Kidney (tissue), 14 donors: Measurements from ENCODE around the gene ZNF324B. TPM values are rescaled to one million over a fixed set of nuclear protein-coding genes. Genes with fewer than 3 reads are reported as not detected.

ENCODE experiments used
- DNase-seq, 5 donors: peaks; one replicate each; pipeline ENCODE4 v3.0.0-alpha.2; 2013 to 2020
- FAIRE-seq: peaks from 2 replicates; lab custom pipeline; 2012; peaks lifted over from hg19 to GRCh38; lab: Jason Lieb, UNC
- H3K27ac ChIP-seq, 2 donors: one replicate each; pipeline ENCODE4 v1.7.0; 2013; ENCODE audit warnings: low read depth in 2 of 2, low read length in 2 of 2, inconsistent platforms in 1 of 2
- H3K27me3 ChIP-seq: one replicate; pipeline ENCODE4 v1.7.1; 2013; ENCODE audit warnings: low read length, inconsistent platforms; ENCODE audit not compliant: control insufficient read depth, insufficient read depth
- H3K36me3 ChIP-seq, 3 donors: one replicate each; pipeline versions ENCODE4 v1.7.0 to v1.7.1; 2013; ENCODE audit warnings: low read length in 3 of 3, control low read depth in 1 of 3, inconsistent platforms in 1 of 3; ENCODE audit not compliant: insufficient read depth in 3 of 3, control insufficient read depth in 2 of 3
- H3K4me1 ChIP-seq, 3 donors: one replicate each; pipeline versions ENCODE4 v1.7.0 to v1.7.1; 2013; ENCODE audit warnings: low read length in 3 of 3, inconsistent platforms in 1 of 3, low read depth in 1 of 3; ENCODE audit not compliant: control insufficient read depth in 2 of 3, insufficient read depth in 2 of 3
- H3K4me3 ChIP-seq, 3 donors: one replicate each; pipeline versions ENCODE4 v1.7.0 to v1.8.1; 2013; ENCODE audit warnings: low read length in 3 of 3, control low read depth in 1 of 3, inconsistent platforms in 1 of 3
- H3K9ac ChIP-seq, 3 donors: one replicate each; pipeline versions ENCODE4 v1.7.0 to v1.7.1; 2013; ENCODE audit warnings: low read length in 3 of 3, control low read depth in 1 of 3, inconsistent platforms in 1 of 3
- H3K9me3 ChIP-seq, 3 donors: one replicate each; pipeline versions ENCODE4 v1.7.0 to v1.7.1; 2013; ENCODE audit warnings: low read length in 3 of 3, control low read depth in 1 of 3, inconsistent platforms in 1 of 3; ENCODE audit not compliant: control insufficient read depth in 2 of 3, insufficient read depth in 1 of 3
- CTCF ChIP-seq: IDR thresholded peaks from 3 replicates; pipeline ENCODE4 v1.5.1; 2012; ENCODE audit warnings: mild to moderate bottlenecking, moderate library complexity, borderline replicate concordance; ENCODE audit not compliant: insufficient read depth; ENCODE audit errors: extremely low read depth
- intact Hi-C: fragments of 100-400 bp; cut with DNase I; formaldehyde crosslinking; loops from one replicate; pipeline ENCODE4 v1.11.1; 2022
- polyA plus RNA-seq: library from polyadenylated mRNA; stranded (reverse); fragments of 350-450 nt; fragmentation: Illumina TruSeq; extraction: RNeasy Lipid Tissue Mini Kit (QIAGEN cat#74804); gene quantifications from one replicate; pipeline ENCODE4 v1.2.3, GENCODE V29; 2014; ENCODE audit warnings: low read depth, low replicate concordance; ENCODE audit not compliant: insufficient read depth
- total RNA-seq: library from RNA; stranded (reverse); fragmentation: NEBNext Ultra II Directional; extraction: Animal tissue kit (Norgen Biotek cat#: 25700); gene quantifications from one replicate; pipeline ENCODE4 v1.2.1, GENCODE V29; 2021
- donor health status: control.
- donor health status: control.
- donor health status: control.
- donor health status: control.
- donor health status: control.
- donor health status: DM: yes; HTN: yes; CAD: no.
- donor health status: Normal renal cell carcinoma (clear cell type).

ZNF324B gene
- total and polyA plus RNA-seq, 2 donors from 2014 or later: 3.4 to 9.9 TPM

GRCh38 chr19:58406818-58407657, 44.4 kb upstream of the ZNF324B start:
- FAIRE-seq (no peak), DNase-seq (peak in 3 of 5 donors; percentile 26 to 56 (median 40))
- peak; percentile 15 for TF ChIP-seq CTCF
- H3K4me3 ChIP-seq: peak overlapping the region; percentile 64 to 92 (median 88)
- intact Hi-C loops: no loop called here
- no peaks in the 10 kb centered on the region for H3K36me3 ChIP-seq
- H3K9ac ChIP-seq: peak overlapping the region; percentile 16 to 97 (median 81)
- no peaks in the 10 kb centered on the region for H3K27me3 ChIP-seq
- peaks cover 4 to 25% (median 15%) of the 10 kb centered on the region in 3 donors for H3K4me1 ChIP-seq
- H3K9me3 ChIP-seq: no peaks in the 10 kb centered on the region
- H3K27ac ChIP-seq: peak overlapping the region; percentile 52 to 96

GRCh38 chr19:58407658-58408151, 43.7 kb upstream of the ZNF324B start:
- peak overlapping the region; percentile 90 to 96 for H3K27ac ChIP-seq
- peaks cover 4 to 24% (median 12%) of the 10 kb centered on the region in 3 donors for H3K4me1 ChIP-seq
- FAIRE-seq: no peak
- intact Hi-C loops: no loop called here
- H3K36me3 ChIP-seq: no peaks in the 10 kb centered on the region
- no peak for TF ChIP-seq CTCF
- peak overlapping the region; percentile 64 to 92 (median 88) for H3K4me3 ChIP-seq
- no peaks in the 10 kb centered on the region for H3K9me3 ChIP-seq
- H3K27me3 ChIP-seq: no peaks in the 10 kb centered on the region
- H3K9ac ChIP-seq: peak overlapping the region; percentile 61 to 97 (median 81)
- peak in 2 of 5 donors; percentile 39 to 61 for DNase-seq

DNA sequence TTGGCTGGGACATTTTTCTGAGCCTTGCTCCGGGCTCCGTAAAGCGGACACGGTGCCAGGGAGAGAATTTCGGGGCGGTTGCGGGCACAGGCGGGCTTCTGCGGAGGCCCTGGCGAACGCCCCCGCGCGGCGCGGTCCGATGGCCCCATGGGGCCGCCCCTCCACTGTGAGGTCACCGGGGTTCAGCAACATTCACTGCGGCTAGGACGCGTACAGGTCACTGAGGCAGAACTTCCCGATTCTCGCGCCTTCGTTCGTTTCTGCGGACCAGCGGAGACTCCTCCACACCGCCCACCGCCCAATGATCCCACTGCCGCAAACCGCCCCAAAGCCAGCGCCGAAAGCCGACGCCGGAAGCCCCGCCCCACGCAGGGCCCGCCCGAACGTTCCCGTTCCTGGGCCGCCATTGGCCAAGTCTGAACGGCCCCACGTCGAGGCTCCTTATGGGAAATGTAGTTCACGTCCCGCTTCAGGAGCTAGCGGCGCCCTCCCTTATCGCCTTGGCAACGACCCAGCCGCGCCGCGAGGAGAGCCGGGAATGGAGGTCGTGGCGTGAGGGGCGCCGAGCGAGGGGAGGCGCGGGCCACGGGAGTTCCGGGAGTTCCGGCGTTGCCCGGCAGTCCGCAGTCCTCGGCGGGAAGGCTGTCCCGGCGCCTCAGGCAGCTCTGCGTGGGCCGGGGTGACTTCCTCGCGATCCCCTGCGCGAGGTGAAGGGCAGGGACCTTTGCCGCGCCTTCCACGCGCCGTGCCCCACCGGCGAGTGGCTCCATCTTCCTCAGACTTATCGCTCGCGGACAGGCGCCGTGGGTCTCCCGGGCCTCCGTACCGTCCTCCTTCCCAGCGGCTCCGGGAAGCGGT, 43.0 kb upstream of the ZNF324B start, which contains the start of gene ZNF584:
TSS of gene ZNF584 (plus strand) at position 498 of the 858 bp plus-strand sequence. CDS start 499 bp downstream, outside the sequence.
- FAIRE-seq (no peak), DNase-seq (peak; percentile 97 to 99 (median 98))
- Histone ChIP-seq H3K9me3 (no peaks in the 10 kb centered on the region), H3K27me3 (no peaks in the 10 kb centered on the region), H3K9ac (peak within 1 kb of the TSS; percentile 61 to 97 (median 81)), H3K4me3 (peak within 1 kb of the TSS; percentile 66 to 92 (median 88)), H3K27ac (peak within 1 kb of the TSS; percentile 90 to 96), H3K36me3 (no peaks in the 10 kb centered on the region), H3K4me1 (peaks cover 4 to 24% (median 12%) of the 10 kb centered on the region in 3 donors)
- no peak for TF ChIP-seq CTCF
- intact Hi-C loops: no loop called here
